ENCODE data around the gene RNF224.

GRCh38 chr9:137217276-137218211 is 9.8 kb upstream of the RNF224 start:
- TF ChIP-seq CTCF (IDR thresholded peaks at IDR 0.05; ENCODE audit: low read depth, low read length): no peak
- TF ChIP-seq EZH2phosphoT487 (IDR thresholded peaks at IDR 0.05; ENCODE audit: low read depth): no peak

All from OCI-LY3 (cell line).